HEK293T (cell line): ENCODE measurements around the gene LRRC10B.
A peak's percentile ranks its signal among the peaks of the same experiment; 100 is the strongest.
"Not testable (repeated sequence)": the region's sequence is repeated elsewhere in the genome, so short reads cannot be mapped to it uniquely, and the experiment has no call there.

ENCODE experiments used
- CTCF ChIA-PET: fragments of 350-600 bp; formaldehyde crosslinking; extraction: SDS; loops from one replicate; lab custom pipeline; 2021; ENCODE audit warnings: antibody characterized with exemption, inconsistent platforms; lab: Yijun Ruan, JAX
- POLR2A ChIA-PET: fragments of 350-600 bp; formaldehyde crosslinking; extraction: SDS; loops from one replicate; lab custom pipeline; 2020; ENCODE audit warnings: antibody characterized with exemption, inconsistent platforms; lab: Yijun Ruan, JAX
- DNase-seq: peaks from one replicate; pipeline ENCODE4 v3.0.0; 2012; ENCODE audit warnings: mixed read lengths; ENCODE audit errors: extremely low spot score
- ARNT ChIP-seq: fragments of 450-650 bp; IDR thresholded peaks from 2 replicates; pipeline ENCODE4 v1.6.1; 2017; ENCODE audit warnings: mild to moderate bottlenecking
- BHLHE40 ChIP-seq: fragments of 450-650 bp; IDR thresholded peaks from 2 replicates; pipeline ENCODE4 v1.6.1; 2016; ENCODE audit warnings: mild to moderate bottlenecking, moderate library complexity, borderline replicate concordance
- CTBP1 ChIP-seq: fragments of 450-650 bp; IDR thresholded peaks from 2 replicates; pipeline ENCODE4 v1.6.1; 2016; ENCODE audit warnings: borderline replicate concordance
- ELF4 ChIP-seq: fragments of 450-650 bp; IDR thresholded peaks from 2 replicates; pipeline ENCODE4 v1.6.1; 2017; ENCODE audit warnings: antibody characterized with exemption
- FOXA1 ChIP-seq: fragments of 450-650 bp; IDR thresholded peaks from 2 replicates; pipeline ENCODE4 v1.6.1; 2016; ENCODE audit warnings: mild to moderate bottlenecking
- FOXK2 ChIP-seq: fragments of 450-650 bp; IDR thresholded peaks from 2 replicates; pipeline ENCODE4 v1.6.1; 2016; ENCODE audit warnings: mild to moderate bottlenecking
- FOXM1 ChIP-seq: fragments of 450-650 bp; IDR thresholded peaks from 2 replicates; pipeline ENCODE4 v1.6.1; 2017; ENCODE audit warnings: mild to moderate bottlenecking, borderline replicate concordance
- HDGF ChIP-seq: fragments of 450-650 bp; IDR thresholded peaks from 2 replicates; pipeline ENCODE4 v1.6.1; 2017; ENCODE audit warnings: antibody characterized with exemption, borderline replicate concordance
- NFRKB ChIP-seq: fragments of 450-650 bp; IDR thresholded peaks from 2 replicates; pipeline ENCODE4 v1.6.1; 2016; ENCODE audit warnings: mild to moderate bottlenecking, moderate library complexity
- SP1 ChIP-seq: fragments of 450-650 bp; IDR thresholded peaks from 2 replicates; pipeline ENCODE4 v1.6.1; 2017
- SUZ12 ChIP-seq: fragments of 450-650 bp; IDR thresholded peaks from 2 replicates; pipeline ENCODE4 v1.6.1; 2016; ENCODE audit warnings: mild to moderate bottlenecking
- TARDBP ChIP-seq: fragments of 450-650 bp; IDR thresholded peaks from 2 replicates; pipeline ENCODE4 v1.6.1; 2016
- ZNF384 ChIP-seq: fragments of 450-650 bp; IDR thresholded peaks from 2 replicates; pipeline ENCODE4 v1.6.1; 2016
- TF ChIP-seq, protein P1 (sequence below): fragments of 450-650 bp; IDR thresholded peaks from 2 replicates; pipeline ENCODE4 v1.6.1; 2016

LRRC10B gene

DNA sequence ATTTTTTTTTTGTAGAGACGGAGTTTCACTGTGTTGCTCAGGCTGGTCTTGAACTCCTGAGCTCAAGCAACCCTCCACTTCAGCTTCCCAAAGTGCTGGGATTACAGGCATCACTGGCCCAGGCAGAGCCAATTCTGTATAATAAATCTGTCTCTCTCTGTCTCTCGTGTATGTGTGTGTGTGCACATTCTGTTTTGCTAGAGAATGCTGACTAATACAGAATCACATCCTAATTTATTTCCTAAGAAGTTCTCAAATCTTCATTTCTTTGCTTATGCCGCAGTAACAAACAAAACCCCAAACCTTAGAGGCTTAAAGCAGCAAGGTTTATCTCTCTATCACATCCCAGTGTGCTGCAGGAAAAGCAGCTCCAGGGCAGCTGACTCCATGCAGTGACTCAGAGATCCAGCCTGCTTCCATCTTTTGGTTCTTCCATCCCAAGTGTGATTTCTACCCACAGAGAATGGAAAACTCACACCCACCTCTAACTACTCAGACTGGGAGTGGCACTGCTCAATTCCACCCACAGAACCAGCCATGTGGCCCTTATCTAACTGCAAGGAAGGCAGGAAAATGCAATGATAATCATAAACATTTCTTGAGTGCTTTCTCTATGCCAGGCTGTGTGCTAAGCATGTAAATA, 35.1 kb upstream of the LRRC10B start:
- ChIA-PET POLR2A (interaction anchor here (1.0 kb wide), 1 partner anchor 45 kb away, joined by 3 read pairs; no protein-coding TSS in a partner anchor), CTCF (interaction anchor here (1.0 to 1.6 kb wide), 2 partner anchors 9 to 43 kb away, joined by 5 to 6 read pairs; no protein-coding TSS in a partner anchor)
- TF ChIP-seq TARDBP (no peak), NFRKB (no peak), BHLHE40 (no peak)
- DNase-seq: no peak

DNA sequence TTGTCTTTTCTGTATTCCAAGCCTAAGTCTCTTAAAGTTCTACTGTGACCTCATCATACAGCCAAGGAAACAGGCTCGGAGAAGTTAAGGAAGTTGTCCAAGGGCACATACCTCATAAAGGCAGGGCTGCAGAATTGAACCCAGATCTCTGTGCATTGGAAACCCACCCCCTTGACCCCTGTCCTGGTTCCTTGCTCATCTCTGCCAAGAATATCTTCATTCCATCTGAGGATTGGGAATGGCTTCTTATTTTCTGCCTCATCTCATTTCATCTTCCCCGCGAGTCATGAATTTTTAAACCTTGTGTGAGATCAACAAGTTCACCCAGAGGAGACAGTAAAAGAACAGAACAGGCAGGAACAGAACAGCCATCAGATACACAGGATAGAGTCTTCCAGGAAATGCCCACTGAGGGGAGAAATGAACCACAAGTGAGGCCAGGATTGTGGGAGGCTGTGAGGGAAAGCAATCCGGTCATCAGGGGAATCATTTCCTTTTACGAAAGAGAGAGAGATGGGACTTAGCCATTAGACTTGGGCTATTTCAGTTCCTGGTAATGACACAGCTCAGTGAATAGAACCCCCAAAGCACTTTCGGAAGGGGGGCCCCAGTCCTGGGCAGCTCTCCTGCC, 34.4 kb upstream of the LRRC10B start:
- TF ChIP-seq HDGF (no peak), BHLHE40 (no peak), NFRKB (no peak)
- no peak for DNase-seq
- CTCF ChIA-PET: interaction anchor here (1.0 to 2.3 kb wide), 2 partner anchors 43 to 58 kb away, joined by 3 to 16 read pairs; no protein-coding TSS in a partner anchor
- POLR2A ChIA-PET: no interaction called here

DNA sequence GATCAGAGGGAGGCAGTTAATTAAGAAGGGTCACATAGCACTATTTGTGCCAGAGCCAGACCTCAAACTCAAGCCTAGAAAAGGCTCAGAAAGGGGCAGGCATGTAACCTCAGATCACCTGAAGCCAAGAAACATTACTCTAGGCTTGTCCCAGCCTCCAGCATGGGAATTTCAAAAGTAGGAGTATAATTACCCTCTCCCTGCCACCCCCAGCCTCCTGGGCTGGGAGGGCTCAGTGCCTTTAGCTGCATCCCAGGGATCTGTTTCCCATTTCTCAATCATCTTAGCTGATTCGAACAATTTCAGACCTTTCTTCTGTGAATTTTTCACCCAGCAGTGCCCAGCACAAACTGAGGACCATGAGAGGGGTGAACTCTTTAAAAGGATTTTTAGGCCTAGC, 33.1 kb upstream of the LRRC10B start:
- CTCF ChIA-PET: interaction anchor here (0.5 to 2.3 kb wide), 2 partner anchors 16 to 41 kb away, joined by 3 to 16 read pairs; no protein-coding TSS in a partner anchor
- no peak for DNase-seq
- POLR2A ChIA-PET: no interaction called here
- TF ChIP-seq FOXK2 (no peak), ELF4 (no peak), HDGF (no peak), ARNT (no peak)

DNA sequence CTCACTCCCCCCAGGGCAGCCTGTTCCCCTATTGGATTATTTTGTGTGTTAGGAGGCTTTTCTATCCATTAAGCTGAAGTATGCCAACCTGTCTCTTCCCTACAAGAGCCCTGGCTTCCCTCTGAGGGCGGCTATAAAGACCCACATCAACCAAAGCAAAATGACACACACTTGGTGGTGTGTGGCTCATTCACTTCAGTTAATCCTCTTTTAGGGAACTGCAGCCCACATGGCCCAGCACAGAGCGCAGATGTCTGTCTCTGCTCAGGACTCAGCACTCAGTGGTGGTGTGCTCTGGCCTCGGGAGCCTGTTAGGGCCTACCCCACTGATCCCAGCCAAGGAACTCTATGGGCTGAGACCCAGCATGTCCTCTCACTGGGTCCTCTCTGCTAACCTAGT, 32.2 kb upstream of the LRRC10B start:
- no peak for TF ChIP-seq FOXK2
- CTCF ChIA-PET: interaction anchor here (1.3 to 3.1 kb wide), 3 partner anchors 38 to 41 kb away, joined by 4 to 34 read pairs (median 16); no protein-coding TSS in a partner anchor

DNA sequence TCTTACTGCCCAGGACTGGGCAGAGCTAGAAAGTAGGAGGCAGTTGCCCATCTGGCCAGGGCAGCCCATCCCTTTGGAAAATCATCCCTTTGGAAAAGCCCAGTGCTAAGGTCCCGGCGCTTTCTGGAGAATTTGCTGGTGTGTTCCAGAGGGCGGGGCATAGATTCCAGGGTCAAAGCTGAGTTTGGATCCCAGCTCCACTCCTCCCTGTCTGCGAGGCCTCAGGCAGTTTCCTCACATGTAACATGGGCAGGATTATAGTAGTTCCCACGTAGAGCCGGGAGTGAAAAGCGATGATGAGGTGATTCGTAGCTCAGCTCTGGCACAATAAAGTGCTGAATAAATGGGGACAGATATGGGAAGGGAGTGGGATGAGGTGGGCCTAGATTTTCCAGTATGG, 31.4 kb upstream of the LRRC10B start:
- CTCF ChIA-PET: interaction anchor here (0.6 to 3.1 kb wide), 5 partner anchors 9 to 305 kb away, joined by 3 to 34 read pairs (median 3); no protein-coding TSS in a partner anchor
- POLR2A ChIA-PET: no interaction called here

More for the DNA sequence above, 32.2 kb upstream of the LRRC10B start:
- DNase-seq: no peak
- POLR2A ChIA-PET: no interaction called here

DNA sequence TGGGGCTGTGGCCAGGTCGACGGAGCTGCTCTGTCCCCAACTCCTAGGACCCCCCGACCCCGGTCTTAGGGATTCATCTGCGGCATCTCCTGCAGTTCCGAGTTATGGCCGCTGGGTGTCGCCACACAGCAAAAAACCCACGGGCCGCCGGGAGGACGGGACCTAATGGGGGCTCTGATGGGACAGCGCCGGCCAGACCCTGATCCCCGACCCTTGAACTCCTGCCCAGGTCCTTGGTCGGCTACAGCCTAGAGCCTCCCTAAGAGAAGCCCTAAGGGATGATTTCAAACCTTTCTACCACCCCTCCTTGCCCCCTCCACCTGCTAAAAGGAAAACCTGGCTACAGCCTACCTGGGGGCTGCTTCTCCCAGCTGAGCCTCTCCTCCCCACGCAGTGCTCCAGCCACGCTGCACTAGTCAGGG, 30.8 kb upstream of the LRRC10B start:
- DNase-seq: peak; percentile 77
- ChIA-PET CTCF (interaction anchor here (0.7 to 3.1 kb wide), 5 partner anchors 8 to 39 kb away, joined by 3 to 34 read pairs (median 4); partner anchors contain the start of gene LRRC10B), POLR2A (interaction anchor here (1.0 to 1.1 kb wide), 2 partner anchors 36 to 39 kb away, joined by 3 read pairs; no protein-coding TSS in a partner anchor)
- TF ChIP-seq, protein P1, sequence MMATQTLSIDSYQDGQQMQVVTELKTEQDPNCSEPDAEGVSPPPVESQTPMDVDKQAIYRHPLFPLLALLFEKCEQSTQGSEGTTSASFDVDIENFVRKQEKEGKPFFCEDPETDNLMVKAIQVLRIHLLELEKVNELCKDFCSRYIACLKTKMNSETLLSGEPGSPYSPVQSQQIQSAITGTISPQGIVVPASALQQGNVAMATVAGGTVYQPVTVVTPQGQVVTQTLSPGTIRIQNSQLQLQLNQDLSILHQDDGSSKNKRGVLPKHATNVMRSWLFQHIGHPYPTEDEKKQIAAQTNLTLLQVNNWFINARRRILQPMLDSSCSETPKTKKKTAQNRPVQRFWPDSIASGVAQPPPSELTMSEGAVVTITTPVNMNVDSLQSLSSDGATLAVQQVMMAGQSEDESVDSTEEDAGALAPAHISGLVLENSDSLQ: no peak
- TF ChIP-seq SP1 (no peak), SUZ12 (no peak), HDGF (no peak), FOXM1 (no peak), ZNF384 (no peak), ELF4 (no peak), TARDBP (no peak), ARNT (no peak), CTBP1 (no peak), NFRKB (no peak), FOXA1 (no peak), FOXK2 (no peak)

More for the DNA sequence above, 31.4 kb upstream of the LRRC10B start:
- DNase-seq: no peak
- TF ChIP-seq ZNF384 (no peak), ARNT (no peak), FOXK2 (no peak), FOXA1 (no peak), NFRKB (no peak), CTBP1 (no peak), SUZ12 (no peak), BHLHE40 (no peak), TARDBP (no peak), ELF4 (no peak)
- TF ChIP-seq, protein P1: no peak

DNA sequence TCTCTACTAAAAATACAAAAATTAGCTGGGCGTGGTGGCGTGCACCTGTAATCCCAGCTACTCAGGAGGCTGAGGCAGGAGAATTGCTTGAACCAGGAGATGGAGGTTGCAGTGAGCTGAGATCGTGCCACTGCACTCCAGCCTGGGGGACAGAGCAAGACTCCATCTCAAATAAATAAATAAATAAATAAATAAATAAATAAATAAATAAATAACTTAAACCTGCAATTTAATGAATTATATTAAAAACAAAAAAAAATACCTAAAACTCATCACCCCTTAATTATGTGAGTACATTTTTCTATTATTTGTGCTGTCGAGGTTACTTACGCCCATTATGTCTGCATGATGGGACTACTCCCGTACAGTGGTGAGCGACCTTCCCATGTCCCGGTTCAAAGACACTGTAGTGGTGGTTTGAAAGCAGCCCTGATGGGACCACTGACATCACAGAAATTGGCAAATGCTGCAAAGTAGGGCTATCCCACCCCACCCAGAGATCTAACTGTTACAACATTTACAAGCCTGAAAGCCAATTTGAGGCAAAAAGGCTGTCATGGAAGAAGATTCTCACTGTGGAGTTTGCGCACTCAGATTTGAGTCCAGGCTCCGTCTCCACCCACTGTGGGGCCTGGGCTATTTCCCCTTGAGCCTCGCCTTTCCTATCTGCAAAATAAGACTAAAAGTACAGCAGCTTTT, 29.0 kb upstream of the LRRC10B start:
- CTCF ChIA-PET: interaction anchor here (0.9 to 3.1 kb wide), 3 partner anchors 9 to 38 kb away, joined by 3 to 34 read pairs (median 5); partner anchors contain the start of gene LRRC10B
- POLR2A ChIA-PET, DNase-seq: not testable (repeated sequence)
